ENCODE measurements around the gene PFN1. TPM values are rescaled to one million over a fixed set of nuclear protein-coding genes. Genes with fewer than 3 reads are reported as not detected.

Gene PFN1
- total and polyA plus RNA-seq, 9 of the 15 experiments (the other 6 are each of a cell fraction or from before 2014, with no cell fraction given), result 60.5 to 1,479 (median 456) TPM

GRCh38 chr17:4949321-4950074 is 1.2 kb upstream of the PFN1 start (continued):
- TF ChIP-seq ZNF318 (IDR thresholded peaks at IDR 0.05; ENCODE audit: borderline replicate concordance in 1 of 2, low read depth in 1 of 2) (no peak), SMARCB1 (IDR thresholded peaks at IDR 0.05; ENCODE audit: insufficient read length, low read depth) (no peak), SMARCE1 (IDR thresholded peaks at IDR 0.05) (no peak), NCOA6 (IDR thresholded peaks at IDR 0.05) (peak; percentile 89), ZNF165 (CRISPR knock-in tag; IDR thresholded peaks at IDR 0.05; ENCODE audit: borderline replicate concordance) (no peak), ZNF217 (CRISPR knock-in tag; IDR thresholded peaks at IDR 0.05) (no peak), NONO (IDR thresholded peaks at IDR 0.05; ENCODE audit: low read depth in 2 of 2, low read length in 1 of 2) (peak; percentile 42 to 71; a peak in 3 of 4 replicates), POLR2A (conservative IDR thresholded peaks at IDR 0.05) (no peak), ZNF431 (CRISPR knock-in tag; IDR thresholded peaks at IDR 0.05) (no peak), PKNOX1 (IDR thresholded peaks at IDR 0.05) (no peak), CBFA2T2 (conservative IDR thresholded peaks at IDR 0.05) (no peak), NBN (IDR thresholded peaks at IDR 0.05; ENCODE audit: low read depth) (no peak), ZNF263 (CRISPR knock-in tag; IDR thresholded peaks at IDR 0.05; ENCODE audit: borderline replicate concordance) (no peak), ELF2 (CRISPR knock-in tag; IDR thresholded peaks at IDR 0.05) (no peak), DPF2 (IDR thresholded peaks at IDR 0.05) (no peak), BRF2 (IDR thresholded peaks at IDR 0.05; ENCODE audit: borderline replicate concordance, insufficient read depth, insufficient read length) (no peak), ID3 (CRISPR knock-in tag; IDR thresholded peaks at IDR 0.05) (no peak), ID3 (tag; IDR thresholded peaks at IDR 0.05) (no peak), CAMTA2 (CRISPR knock-in tag; conservative IDR thresholded peaks at IDR 0.05) (no peak)
